Measurements from ENCODE around the gene SLC25A31.

Gene SLC25A31

GRCh38 chr4:127822430-127822829 lies 92.2 kb downstream of the SLC25A31 start:
- CTCF ChIA-PET, result no interaction called here
- POLR2A ChIA-PET (ENCODE audit: low non-redundant PET), result no interaction called here
- TF ChIP-seq CTCF (conservative IDR thresholded peaks at IDR 0.05; ENCODE audit: low read depth), result no peak
- H3K27ac ChIP-seq, result no peak overlapping the region
- DNase-seq (ENCODE audit: low spot score), result no peak
